Heart right ventricle (tissue), 16 donors: Measurements from ENCODE around the gene SUV39H1. TPM values are rescaled to one million over a fixed set of nuclear protein-coding genes. Genes with fewer than 3 reads are reported as not detected.
A peak's percentile ranks its signal among the peaks of the same experiment; 100 is the strongest.

ENCODE experiments used
- ATAC-seq, 8 donors: fragments of 200-7000 bp; cut with Tn5 transposase; one replicate each; pipeline ENCODE4 v1.9.1; 2020; ENCODE audit warnings: mild to moderate bottlenecking in 8 of 8, moderate library complexity in 8 of 8, moderate number of reproducible peaks in 1 of 8
- DNase-seq, 2 donors: peaks; one replicate each; pipeline ENCODE4 v3.0.0-alpha.2; 2020
- H3K27ac ChIP-seq, 10 donors: fragments of 200-600 bp; sonication (generic) in 2 of 10; one replicate each; pipeline versions ENCODE4 v1.5.0 to v1.8.0; 2020 to 2022; ENCODE audit warnings: mild to moderate bottlenecking in 3 of 10
- H3K27me3 ChIP-seq, 7 donors: fragments of 200-600 bp; one replicate each; pipeline ENCODE4 v1.8.0; 2021 to 2022; ENCODE audit warnings: mild to moderate bottlenecking in 2 of 7
- H3K36me3 ChIP-seq, 9 donors: fragments of 200-600 bp; sonication (generic) in 1 of 9; one replicate each; pipeline versions ENCODE4 v1.5.0 to v1.8.0; 2020 to 2022; ENCODE audit warnings: mild to moderate bottlenecking in 2 of 9
- H3K4me1 ChIP-seq, 9 donors: fragments of 200-600 bp; sonication (generic) in 1 of 9; one replicate each; pipeline versions ENCODE4 v1.5.0 to v1.8.0; 2020 to 2022; ENCODE audit warnings: mild to moderate bottlenecking in 4 of 9
- H3K4me3 ChIP-seq, 10 donors: fragments of 200-600 bp; sonication (generic) in 2 of 10; one replicate each; pipeline versions ENCODE4 v1.5.0 to v1.8.0; 2020 to 2022; ENCODE audit warnings: mild to moderate bottlenecking in 7 of 10, moderate library complexity in 2 of 10
- H3K9me3 ChIP-seq, 11 donors: fragments of 200-600 bp in 10 of 11; sonication (generic) in 2 of 11; one replicate each; pipeline versions ENCODE4 v1.5.0 to v1.8.0; 2013 to 2022; ENCODE audit warnings: mild to moderate bottlenecking in 2 of 11, control low read depth in 1 of 11, moderate library complexity in 1 of 11
- WGBS, 2 donors: extraction: QIAGEN DNeasy Blood & Tissue Kit; methylation state at CpG; one replicate each; pipeline ENCODE4 v1.1.7; 2013; ENCODE audit warnings: inconsistent platforms in 1 of 2; 5-methylcytosine and 5-hydroxymethylcytosine counted together
- intact Hi-C, 10 donors: fragments of 100-400 bp; cut with DNase I; formaldehyde crosslinking; loops; one replicate each; pipeline versions ENCODE4 v1.11.1 to v1.14.2; 2022
- polyA plus RNA-seq, 2 donors: library from polyadenylated mRNA; stranded (reverse); fragments of 200-250 nt; gene quantifications; one replicate each; pipeline ENCODE4 v1.2.3, GENCODE V29; 2013
- total RNA-seq, 10 donors: library from RNA; stranded (reverse); fragmentation: NEBNext Ultra II Directional in 3 of 10; extraction: Animal tissue kit (Norgen Biotek cat#: 25700) in 3 of 10; gene quantifications; one replicate each; pipeline versions ENCODE4 v1.2.1 to v1.2.4, GENCODE V29; 2021 to 2023
- TF ChIP-seq, protein P1 (sequence below), 9 donors: fragments of 200-600 bp; sonication (generic) in 2 of 9; IDR thresholded peaks; one replicate each; pipeline versions ENCODE4 v1.5.0 to v1.8.0; 2021 to 2022; ENCODE audit warnings: antibody characterized with exemption in 9 of 9, mild to moderate bottlenecking in 5 of 9, moderate library complexity in 1 of 9
- donor health status: Arrhythmogenic right ventricular cardiomyopathy.
- donor health status: ischemic (EF 13 %, LVEDD 7.1; RV severe dilation, severe dysfunction).
- donor health status: healthy with polysubstance abuse.
- donor health status: DM: no; HTN: yes; CAD: no.
- donor health status: DM: no; HTN: no; CAD: no.
- donor health status: ischemic (EF 25% LVEDD 6.9; RV normal size, moderate dysfunction).
- donor health status: ischemic (EF 25% LVEDD 5.7; RV mildly dilated, moderate dysfunction).
- donor health status: healthy.
- donor health status: DM: yes; HTN: yes; CAD: no.
- donor health status: Ischemic cardiomyopathy.
- donor health status: ischemic (EF 35%, LVEDD 5.7; RV mildly dilated, moderate dysfunction).
- donor health status: nonischemic (EF 11% LVEDD 7.7; RV severe dilation, severe dysfunction).
- donor health status: DM: yes; HTN: yes; CAD: no.
- donor health status: PGD.
- donor health status: ischemic (EF 29% LVEDD 5.4; RV normal size, mild dysfunction).
- donor health status: nonischemic (EF 23%, LVEDD 6.1; RV moderate dilation, normal function).

The SUV39H1 gene
- total and polyA plus RNA-seq, 12 donors: 1.4 to 5.6 (median 3.1) TPM

DNA sequence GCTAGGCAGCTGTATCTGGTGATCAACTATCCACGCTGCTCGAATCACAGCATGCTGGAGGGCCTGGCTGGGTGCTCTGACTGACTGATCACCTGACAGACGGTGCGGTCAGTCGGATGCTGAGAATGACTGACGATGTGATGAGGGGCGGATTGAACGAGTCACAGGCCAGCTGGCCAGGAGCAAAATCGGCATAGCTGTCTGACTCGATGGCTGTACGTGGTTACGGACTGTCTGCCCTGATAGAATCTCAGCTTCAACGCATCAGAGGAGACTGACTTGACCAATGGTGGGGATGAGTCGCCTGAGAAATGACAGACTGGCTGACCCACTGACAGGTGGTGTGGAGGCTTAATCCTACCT is 1.0 kb upstream of the SUV39H1 start:
- H3K27ac ChIP-seq: peak overlapping the region in 9 of 10 donors; percentile 56 to 92 (median 87)
- H3K27me3 ChIP-seq: peaks cover 0 to 10% (median 0%) of the 10 kb centered on the region in 7 donors
- peak overlapping the region in 9 of 10 donors; percentile 53 to 67 (median 62) for H3K4me3 ChIP-seq
- ATAC-seq: peak in 1 of 8 donors; percentile 6
- intact Hi-C loops: loop anchor here in 5 of 10 donors (5.0 to 10.0 kb wide), 4 partner anchors 42 to 109 kb away; partner anchors contain the start of gene HDAC6 (in 3 of the 5)
- TF ChIP-seq, protein P1, sequence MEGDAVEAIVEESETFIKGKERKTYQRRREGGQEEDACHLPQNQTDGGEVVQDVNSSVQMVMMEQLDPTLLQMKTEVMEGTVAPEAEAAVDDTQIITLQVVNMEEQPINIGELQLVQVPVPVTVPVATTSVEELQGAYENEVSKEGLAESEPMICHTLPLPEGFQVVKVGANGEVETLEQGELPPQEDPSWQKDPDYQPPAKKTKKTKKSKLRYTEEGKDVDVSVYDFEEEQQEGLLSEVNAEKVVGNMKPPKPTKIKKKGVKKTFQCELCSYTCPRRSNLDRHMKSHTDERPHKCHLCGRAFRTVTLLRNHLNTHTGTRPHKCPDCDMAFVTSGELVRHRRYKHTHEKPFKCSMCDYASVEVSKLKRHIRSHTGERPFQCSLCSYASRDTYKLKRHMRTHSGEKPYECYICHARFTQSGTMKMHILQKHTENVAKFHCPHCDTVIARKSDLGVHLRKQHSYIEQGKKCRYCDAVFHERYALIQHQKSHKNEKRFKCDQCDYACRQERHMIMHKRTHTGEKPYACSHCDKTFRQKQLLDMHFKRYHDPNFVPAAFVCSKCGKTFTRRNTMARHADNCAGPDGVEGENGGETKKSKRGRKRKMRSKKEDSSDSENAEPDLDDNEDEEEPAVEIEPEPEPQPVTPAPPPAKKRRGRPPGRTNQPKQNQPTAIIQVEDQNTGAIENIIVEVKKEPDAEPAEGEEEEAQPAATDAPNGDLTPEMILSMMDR (IDR thresholded peaks at IDR 0.05): no peak
- peaks cover 0 to 17% (median 4%) of the 10 kb centered on the region in 9 donors for H3K4me1 ChIP-seq
- 19% methylated on average over 14 of the region's 14 CpGs for WGBS, 2 donors
- peaks cover 0 to 11% (median 0%) of the 10 kb centered on the region in 9 donors for H3K36me3 ChIP-seq
- DNase-seq: no peak
- H3K9me3 ChIP-seq: no peaks in the 10 kb centered on the region

DNA sequence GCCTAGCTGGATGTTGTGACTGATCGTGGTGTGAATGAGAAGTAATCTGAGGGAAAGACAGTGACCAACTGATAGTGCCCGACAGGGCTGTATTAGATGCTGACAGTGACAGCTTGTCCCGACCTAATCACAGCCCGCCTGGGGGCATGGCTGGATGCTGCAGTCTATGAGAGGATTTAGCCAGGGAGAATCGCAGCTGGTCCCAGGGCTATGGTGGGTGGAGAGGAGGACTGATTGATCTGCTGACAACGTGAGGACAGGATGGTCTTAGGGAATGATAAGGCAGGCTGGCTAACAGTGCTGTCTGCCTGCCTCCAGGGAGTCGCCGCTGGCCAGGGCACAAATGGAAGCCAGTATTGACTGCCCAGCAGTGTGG is 621 bp upstream of the SUV39H1 start:
- H3K9me3 ChIP-seq: no peaks in the 10 kb centered on the region
- H3K4me1 ChIP-seq: peaks cover 0 to 17% (median 4%) of the 10 kb centered on the region in 9 donors
- intact Hi-C loops: loop anchor here in 5 of 10 donors (2.0 to 10.0 kb wide), 5 partner anchors 41 to 109 kb away; partner anchors contain the start of gene HDAC6 (in 3 of the 5)
- peak overlapping the region; percentile 56 to 92 (median 86) for H3K27ac ChIP-seq
- no peak for DNase-seq
- H3K36me3 ChIP-seq: peaks cover 0 to 15% (median 0%) of the 10 kb centered on the region in 9 donors
- ATAC-seq: peak in 5 of 8 donors; percentile 3 to 46 (median 35)
- TF ChIP-seq, protein P1 (IDR thresholded peaks at IDR 0.05): no peak
- WGBS, 2 donors: 0% methylated on average over 8 of the region's 8 CpGs
- H3K4me3 ChIP-seq: peak overlapping the region in 9 of 10 donors; percentile 53 to 67 (median 62)
- peaks cover 0 to 10% (median 0%) of the 10 kb centered on the region in 7 donors for H3K27me3 ChIP-seq

DNA sequence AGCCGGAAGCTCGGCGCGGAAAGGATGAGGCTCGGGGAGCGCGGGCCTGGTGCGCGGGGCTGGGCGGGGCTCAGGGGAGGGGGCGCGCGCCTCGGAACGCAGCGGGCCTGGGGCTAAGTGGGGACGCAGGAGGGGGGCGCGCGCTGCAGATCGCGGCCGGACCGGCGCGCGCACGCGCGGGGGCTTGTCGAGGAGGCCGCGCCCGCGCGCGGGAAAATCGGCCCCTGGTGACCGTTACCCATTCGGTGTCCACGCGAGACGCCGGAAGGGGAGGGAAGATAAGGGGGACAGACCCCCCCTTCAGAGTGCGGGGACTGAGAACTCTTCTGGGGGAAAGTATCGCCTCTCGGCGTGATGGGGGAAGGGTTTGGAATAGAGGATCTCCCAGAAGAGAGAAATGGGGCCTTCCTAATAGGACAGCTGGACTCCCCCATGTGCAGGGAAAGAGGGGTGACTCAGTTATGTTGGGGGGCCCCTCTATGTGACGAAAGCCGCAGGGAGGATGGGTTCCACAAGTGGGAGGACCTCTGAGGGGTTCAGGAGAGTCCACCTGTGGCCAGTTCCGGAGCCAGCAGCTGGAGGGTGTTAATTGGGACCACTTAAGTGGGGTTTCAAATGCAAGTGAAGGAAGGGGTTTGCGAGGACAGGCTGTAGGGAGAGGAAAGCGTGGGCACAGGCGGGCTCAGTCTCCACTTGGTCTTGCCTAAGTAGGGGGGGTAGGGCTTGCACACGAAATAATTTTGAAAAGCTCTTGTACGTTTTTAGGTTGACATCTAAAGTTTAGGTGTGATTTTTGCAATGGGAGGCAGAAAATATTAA is 584 bp downstream of the SUV39H1 start:
- peaks cover 0 to 17% (median 4%) of the 10 kb centered on the region in 9 donors for H3K4me1 ChIP-seq
- 1% methylated on average over 27 to 48 of the region's 56 CpGs for WGBS, 2 donors
- intact Hi-C loops: loop anchor here in 5 of 10 donors (2.0 to 10.0 kb wide), 5 partner anchors 40 to 108 kb away; partner anchors contain the start of gene HDAC6 (in 3 of the 5)
- DNase-seq (peak; percentile 15 to 35), ATAC-seq (no peak)
- peak overlapping the region; percentile 38 to 67 (median 62) for H3K4me3 ChIP-seq
- no peaks in the 10 kb centered on the region for H3K9me3 ChIP-seq
- peak overlapping the region in 8 of 10 donors; percentile 61 to 92 (median 88) for H3K27ac ChIP-seq
- TF ChIP-seq, protein P1 (IDR thresholded peaks at IDR 0.05): no peak
- peaks cover 0 to 24% (median 0%) of the 10 kb centered on the region in 9 donors for H3K36me3 ChIP-seq
- H3K27me3 ChIP-seq: peaks cover 0 to 5% (median 0%) of the 10 kb centered on the region in 7 donors

DNA sequence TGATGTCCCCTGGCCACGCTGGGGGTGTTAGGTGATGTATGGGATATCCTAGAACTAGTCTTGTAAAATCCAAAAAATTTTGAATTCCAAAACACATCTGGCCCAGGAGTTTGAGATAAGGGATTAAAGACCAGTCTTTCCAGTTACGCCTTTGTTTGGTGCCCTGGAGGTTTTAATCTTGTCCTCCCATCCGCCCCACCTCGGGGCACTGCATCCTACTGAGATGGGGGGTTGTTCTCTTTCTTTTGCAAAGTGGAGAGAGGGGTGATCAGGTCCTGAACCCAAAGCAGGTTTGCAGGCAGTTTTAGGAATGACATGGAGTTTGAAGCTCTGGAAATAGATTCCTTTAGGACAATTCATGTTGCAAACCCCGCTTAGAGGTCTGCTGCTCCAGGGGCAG is 1.8 kb downstream of the SUV39H1 start:
- H3K4me1 ChIP-seq: peaks cover 0 to 26% (median 4%) of the 10 kb centered on the region in 9 donors
- intact Hi-C loops: loop anchor here in 5 of 10 donors (5.0 to 10.0 kb wide), 4 partner anchors 39 to 106 kb away; partner anchors contain the start of gene HDAC6 (in 3 of the 5)
- TF ChIP-seq, protein P1 (IDR thresholded peaks at IDR 0.05): no peak
- peaks cover 0 to 4% (median 0%) of the 10 kb centered on the region in 7 donors for H3K27me3 ChIP-seq
- no peaks in the 10 kb centered on the region for H3K9me3 ChIP-seq
- DNase-seq (no peak), ATAC-seq (no peak)
- H3K36me3 ChIP-seq: peaks cover 0 to 36% (median 0%) of the 10 kb centered on the region in 9 donors
- WGBS, 2 donors: 90 to 92% methylated on average over 5 of the region's 5 CpGs
- no peak overlapping the region for H3K27ac ChIP-seq
- H3K4me3 ChIP-seq: no peak overlapping the region
